ENCODE measurements around the gene GREM2. TPM values are rescaled to one million over a fixed set of nuclear protein-coding genes. Genes with fewer than 3 reads are reported as not detected.

The GREM2 gene
- 5.0 TPM for total RNA-seq

DNA sequence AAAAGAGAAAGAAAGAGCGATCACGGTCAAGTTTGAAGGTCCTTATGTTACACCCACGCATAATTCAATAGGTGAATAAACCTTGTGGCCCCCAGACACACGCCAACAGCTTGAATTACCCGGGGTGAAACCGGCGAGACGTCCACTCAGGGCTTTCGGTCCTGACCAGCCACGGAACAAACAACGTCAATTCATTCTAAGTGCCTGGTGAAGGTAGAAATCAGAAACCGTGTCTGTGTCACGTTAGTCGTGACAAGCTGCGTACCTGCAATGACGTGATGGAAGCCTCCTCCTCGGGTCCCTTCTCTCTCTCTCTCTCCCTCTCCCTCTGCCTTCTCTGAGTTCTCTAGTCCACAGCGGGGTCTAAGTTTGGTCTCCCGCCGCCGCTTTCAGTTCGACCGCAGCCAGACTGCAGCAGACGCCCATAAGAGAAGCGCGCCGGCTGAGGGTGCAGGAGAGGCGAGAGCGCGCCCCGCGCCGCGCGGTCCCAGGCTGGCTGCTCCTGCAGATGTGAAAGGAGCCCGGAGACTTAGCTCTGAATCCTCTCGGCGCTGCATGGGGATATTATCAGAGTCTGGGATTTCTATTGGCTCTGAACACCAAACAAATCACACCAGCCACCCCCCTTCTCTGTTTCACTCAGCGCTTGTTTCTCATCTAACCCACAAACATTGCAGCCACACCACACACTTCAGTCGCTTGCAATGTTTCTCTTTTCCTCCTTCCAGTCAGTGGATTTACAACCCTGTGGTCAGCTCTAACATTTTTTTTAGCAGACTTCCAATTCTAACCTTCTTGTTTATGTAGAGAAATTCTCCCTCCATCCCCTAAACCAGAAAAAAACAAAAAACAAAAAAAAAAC lies at the start of gene GREM2:
Gene GREM2, minus strand, starts transcription at position 537 of the 862 bp plus-strand sequence. CDS start 118,680 bp downstream, outside the sequence.

Small RNA genes within 50 kb of the gene (small RNA-seq; reads per million reads assigned to genes)
- not detected for gene RNU5F-8P (ENCODE audit: low replicate concordance)
